Mucosa of descending colon (tissue), 3 donors: ENCODE measurements around the gene MYO1E. TPM values are rescaled to one million over a fixed set of nuclear protein-coding genes. Genes with fewer than 3 reads are reported as not detected.
"Not testable (repeated sequence)": the region's sequence is repeated elsewhere in the genome, so short reads cannot be mapped to it uniquely, and the experiment has no call there.

Experiments
- ATAC-seq: fragments of 200-7000 bp; cut with Tn5 transposase; one replicate; pipeline ENCODE4 v1.9.1; 2020; ENCODE audit warnings: mild to moderate bottlenecking, moderate library complexity
- DNase-seq, 3 donors: peaks; one replicate each; pipeline ENCODE4 v3.0.0-alpha.2; 2020
- H3K36me3 ChIP-seq: fragments of 200-600 bp; one replicate; pipeline ENCODE4 v1.8.0; 2021; ENCODE audit warnings: low read depth, mild to moderate bottlenecking
- H3K4me1 ChIP-seq: fragments of 200-600 bp; one replicate; pipeline ENCODE4 v1.8.0; 2021; ENCODE audit warnings: low read depth, mild to moderate bottlenecking
- H3K4me3 ChIP-seq: fragments of 200-600 bp; one replicate; pipeline ENCODE4 v1.8.0; 2021; ENCODE audit warnings: mild to moderate bottlenecking
- H3K9me3 ChIP-seq: fragments of 200-600 bp; one replicate; pipeline ENCODE4 v1.8.0; 2021; ENCODE audit warnings: mild to moderate bottlenecking
- intact Hi-C, 2 donors: fragments of 100-400 bp; cut with DNase I in 1 of 2; cut with micrococcal nuclease in 1 of 2; formaldehyde crosslinking; loops; one replicate each; pipeline versions ENCODE4 v1.11.0 to v1.11.1; 2022; cut with DNase I, micrococcal nuclease
- total RNA-seq, 3 donors: library from RNA; stranded (reverse); fragmentation: NEBNext Ultra II Directional in 2 of 3; extraction: Animal tissue kit (Norgen Biotek cat#: 25700) in 2 of 3; gene quantifications; one replicate each; pipeline versions ENCODE4 v1.2.1 to v1.2.4, GENCODE V29; 2021 to 2023
- TF ChIP-seq, protein P1 (sequence below): fragments of 200-600 bp; IDR thresholded peaks from one replicate; pipeline ENCODE4 v1.8.0; 2022; ENCODE audit warnings: antibody characterized with exemption, mild to moderate bottlenecking
- donor health status: DM: no; HTN: no; CAD: no; lungs with moderate emphysema.
- donor health status: DM: no; HTN: no; CAD: no.
- donor health status: DM: no; HTN: yes; CAD: no.

The MYO1E gene
- total RNA-seq, 3 donors from 2014 or later, result 189 to 325 (median 283) TPM

- H3K36me3 ChIP-seq, result no peaks in the 10 kb centered on the region
- TF ChIP-seq, protein P1, sequence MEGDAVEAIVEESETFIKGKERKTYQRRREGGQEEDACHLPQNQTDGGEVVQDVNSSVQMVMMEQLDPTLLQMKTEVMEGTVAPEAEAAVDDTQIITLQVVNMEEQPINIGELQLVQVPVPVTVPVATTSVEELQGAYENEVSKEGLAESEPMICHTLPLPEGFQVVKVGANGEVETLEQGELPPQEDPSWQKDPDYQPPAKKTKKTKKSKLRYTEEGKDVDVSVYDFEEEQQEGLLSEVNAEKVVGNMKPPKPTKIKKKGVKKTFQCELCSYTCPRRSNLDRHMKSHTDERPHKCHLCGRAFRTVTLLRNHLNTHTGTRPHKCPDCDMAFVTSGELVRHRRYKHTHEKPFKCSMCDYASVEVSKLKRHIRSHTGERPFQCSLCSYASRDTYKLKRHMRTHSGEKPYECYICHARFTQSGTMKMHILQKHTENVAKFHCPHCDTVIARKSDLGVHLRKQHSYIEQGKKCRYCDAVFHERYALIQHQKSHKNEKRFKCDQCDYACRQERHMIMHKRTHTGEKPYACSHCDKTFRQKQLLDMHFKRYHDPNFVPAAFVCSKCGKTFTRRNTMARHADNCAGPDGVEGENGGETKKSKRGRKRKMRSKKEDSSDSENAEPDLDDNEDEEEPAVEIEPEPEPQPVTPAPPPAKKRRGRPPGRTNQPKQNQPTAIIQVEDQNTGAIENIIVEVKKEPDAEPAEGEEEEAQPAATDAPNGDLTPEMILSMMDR, result no peak
- intact Hi-C loops, result no loop called here
- peaks cover 54% of the 10 kb centered on the region for H3K4me1 ChIP-seq
- no peaks in the 10 kb centered on the region for H3K9me3 ChIP-seq
- DNase-seq, result no peak
- ATAC-seq, result no peak
- H3K4me3 ChIP-seq, result no peak overlapping the region
Observed at GRCh38 chr15:59281699-59282098, 91.0 kb downstream of the MYO1E start.

DNA sequence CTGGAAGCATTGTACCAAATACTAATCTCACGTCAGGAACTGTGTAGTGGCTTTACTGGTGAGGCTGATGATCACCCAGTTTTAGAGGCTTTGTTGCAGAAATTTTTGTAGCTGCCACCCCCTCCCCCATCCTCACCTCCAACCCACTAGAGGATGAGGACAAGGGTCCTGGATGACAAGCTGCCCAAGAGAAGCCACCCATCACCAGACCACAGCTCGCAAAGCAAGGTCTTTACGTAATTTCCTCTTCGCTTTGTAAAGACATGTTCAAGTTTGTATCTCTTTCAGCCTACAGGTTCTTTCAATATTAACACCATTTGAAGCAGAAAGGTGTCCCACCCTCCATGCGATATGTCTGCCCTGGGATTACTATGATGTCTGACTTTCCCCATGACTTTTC lies 91.8 kb downstream of the MYO1E start:
- TF ChIP-seq, protein P1, result no peak
- intact Hi-C loops, result no loop called here
- H3K4me1 ChIP-seq, result peaks cover 52% of the 10 kb centered on the region
- no peak for ATAC-seq
- H3K36me3 ChIP-seq, result no peaks in the 10 kb centered on the region
- H3K9me3 ChIP-seq, result no peaks in the 10 kb centered on the region
- no peak overlapping the region for H3K4me3 ChIP-seq
- no peak for DNase-seq

DNA sequence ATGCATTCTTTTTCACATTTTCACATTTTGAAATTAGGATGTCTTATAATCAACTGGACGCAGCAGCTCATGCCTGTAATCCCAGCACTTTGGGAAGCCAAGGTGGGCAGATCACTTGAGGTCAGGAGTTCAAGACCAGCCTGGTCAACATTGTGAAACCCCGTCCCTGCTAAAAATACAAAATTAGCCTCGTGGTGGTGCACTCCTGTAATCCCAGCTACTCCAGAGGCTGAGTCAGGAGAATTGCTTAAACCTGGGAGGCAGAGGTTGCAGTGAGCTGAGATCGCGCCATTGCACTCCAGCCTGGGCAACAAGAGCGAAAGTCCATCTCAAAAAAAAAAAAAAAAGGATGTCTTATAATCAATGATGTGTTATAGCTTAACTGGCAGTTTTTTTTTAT lies 92.4 kb downstream of the MYO1E start:
- intact Hi-C loops, H3K36me3 ChIP-seq, ATAC-seq, DNase-seq, H3K9me3 ChIP-seq, H3K4me3 ChIP-seq: not testable (repeated sequence)
- peaks cover 52% of the 10 kb centered on the region for H3K4me1 ChIP-seq

DNA sequence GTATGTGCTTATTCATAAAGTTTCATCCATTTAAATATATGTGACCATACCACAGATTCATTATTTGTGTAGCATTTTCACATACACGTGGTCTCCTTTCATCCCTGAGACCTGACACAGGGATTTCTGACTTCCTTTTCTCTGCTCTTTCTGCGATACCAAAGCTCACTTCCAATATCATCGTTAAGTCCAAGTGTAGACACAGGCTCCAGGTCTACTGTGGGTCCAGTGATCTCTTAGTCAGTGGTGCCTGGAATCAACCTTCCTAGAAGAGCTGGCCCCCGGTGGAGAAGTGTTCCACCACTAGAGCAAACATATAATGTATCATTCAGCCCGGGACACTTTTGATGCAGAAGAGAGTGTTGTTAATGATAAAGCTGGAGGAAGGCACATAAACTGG lies 93.6 kb downstream of the MYO1E start:
- Histone ChIP-seq H3K4me1 (peaks cover 63% of the 10 kb centered on the region), H3K4me3 (no peak overlapping the region), H3K9me3 (no peaks in the 10 kb centered on the region), H3K36me3 (no peaks in the 10 kb centered on the region)
- intact Hi-C loops, result no loop called here
- ATAC-seq, result no peak
- no peak for DNase-seq
- TF ChIP-seq, protein P1, result no peak

DNA sequence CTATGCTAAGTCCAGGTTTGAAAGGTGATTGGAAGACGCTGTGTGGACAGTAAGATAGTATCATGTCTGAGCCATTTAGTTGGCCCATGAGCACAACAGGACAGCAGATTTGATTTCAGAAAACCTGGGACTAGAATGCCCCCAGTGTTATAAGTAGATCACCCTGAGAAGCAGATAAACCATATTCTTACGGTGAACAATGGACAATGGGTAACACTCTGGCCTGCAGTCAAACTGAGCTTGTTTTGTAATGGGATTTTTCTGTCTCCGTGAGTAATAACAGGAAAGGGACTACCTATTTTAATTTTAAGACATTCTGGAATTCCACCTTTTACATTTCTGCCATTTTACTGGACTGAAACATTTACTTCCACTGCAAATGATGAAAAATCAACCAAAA lies 94.6 kb downstream of the MYO1E start:
- TF ChIP-seq, protein P1, result no peak
- DNase-seq (no peak), ATAC-seq (no peak)
- Histone ChIP-seq H3K36me3 (no peaks in the 10 kb centered on the region), H3K9me3 (no peaks in the 10 kb centered on the region), H3K4me3 (no peak overlapping the region), H3K4me1 (peaks cover 64% of the 10 kb centered on the region)
- intact Hi-C loops, result no loop called here

GRCh38 chr15:59276225-59277178 lies 96.2 kb downstream of the MYO1E start:
- peaks cover 56% of the 10 kb centered on the region for H3K4me1 ChIP-seq
- TF ChIP-seq, protein P1, result no peak
- DNase-seq (peak; percentile 83 to 85 (median 84)), ATAC-seq (peak; percentile 84)
- intact Hi-C loops, result no loop called here
- H3K36me3 ChIP-seq, result no peaks in the 10 kb centered on the region
- H3K4me3 ChIP-seq, result no peak overlapping the region
- H3K9me3 ChIP-seq, result no peaks in the 10 kb centered on the region
